GM18870 (cell line): ENCODE results near the gene DNAH10.
"Not testable (repeated sequence)": the region's sequence is repeated elsewhere in the genome, so short reads cannot be mapped to it uniquely, and the experiment has no call there.

Source experiments
- ATAC-seq: cut with Tn5 transposase; IDR thresholded peaks from one replicate; pipeline ENCODE4 v1.9.1; 2021; ENCODE audit warnings: moderate library complexity; ENCODE audit not compliant: unreplicated experiment

DNAH10 gene

GRCh38 chr12:123903301-123904065 is 141.4 kb downstream of the DNAH10 start:
- ATAC-seq: no peak

GRCh38 chr12:123905319-123905925 is 143.3 kb downstream of the DNAH10 start:
- ATAC-seq: no peak

- no peak for ATAC-seq
Measured at GRCh38 chr12:123906711-123907420, 144.8 kb downstream of the DNAH10 start.

GRCh38 chr12:123907726-123908476 is 145.8 kb downstream of the DNAH10 start:
- no peak for ATAC-seq

GRCh38 chr12:123908884-123909725 is 147.0 kb downstream of the DNAH10 start:
- ATAC-seq: no peak

- ATAC-seq: no peak
Measured at GRCh38 chr12:123910057-123910456, 148.0 kb downstream of the DNAH10 start.

GRCh38 chr12:123910761-123911193 is 148.7 kb downstream of the DNAH10 start:
- no peak for ATAC-seq

- ATAC-seq: not testable (repeated sequence)
Measured at GRCh38 chr12:123911672-123912409, 149.7 kb downstream of the DNAH10 start.

- no peak for ATAC-seq
Measured at GRCh38 chr12:123912415-123913380, 150.6 kb downstream of the DNAH10 start.

GRCh38 chr12:123914726-123915333 is 152.7 kb downstream of the DNAH10 start:
- no peak for ATAC-seq

- ATAC-seq: no peak
Measured at GRCh38 chr12:123916729-123917128, 154.6 kb downstream of the DNAH10 start.

- ATAC-seq: no peak
Measured at GRCh38 chr12:123917337-123917850, 155.3 kb downstream of the DNAH10 start.

- no peak for ATAC-seq
Measured at GRCh38 chr12:123919980-123920360, 157.9 kb downstream of the DNAH10 start.

- ATAC-seq: no peak
Measured at GRCh38 chr12:123923038-123923437, 160.9 kb downstream of the DNAH10 start.

GRCh38 chr12:123923927-123924326 is 161.8 kb downstream of the DNAH10 start:
- no peak for ATAC-seq

GRCh38 chr12:123924539-123924938 is 162.4 kb downstream of the DNAH10 start:
- ATAC-seq: no peak

GRCh38 chr12:123928274-123928865 is 166.3 kb downstream of the DNAH10 start:
- no peak for ATAC-seq
